GM04503 (cell line): ENCODE data around the gene IGF2BP2.

Experiments used
- DNase-seq: peaks from one replicate; pipeline ENCODE4 v3.0.0-alpha.2; 2012; ENCODE audit warnings: low read depth

IGF2BP2 gene

GRCh38 chr3:185732782-185733181 is 92.1 kb downstream of the IGF2BP2 start:
- peak; percentile 54 for DNase-seq

- DNase-seq = no peak
Observed at GRCh38 chr3:185730550-185730949, 94.3 kb downstream of the IGF2BP2 start.

GRCh38 chr3:185729337-185730055 is 95.3 kb downstream of the IGF2BP2 start:
- DNase-seq = peak; percentile 63

GRCh38 chr3:185728630-185729336 is 96.1 kb downstream of the IGF2BP2 start:
- no peak for DNase-seq

GRCh38 chr3:185727873-185728272 is 97.0 kb downstream of the IGF2BP2 start:
- no peak for DNase-seq

- DNase-seq = no peak
Observed at GRCh38 chr3:185726254-185726967, 98.4 kb downstream of the IGF2BP2 start.

GRCh38 chr3:185724761-185725160 is 100.1 kb downstream of the IGF2BP2 start:
- no peak for DNase-seq

- no peak for DNase-seq
Observed at GRCh38 chr3:185724251-185724650, 100.6 kb downstream of the IGF2BP2 start.

- no peak for DNase-seq
Observed at GRCh38 chr3:185722881-185723280, 102.0 kb downstream of the IGF2BP2 start.

- no peak for DNase-seq
Observed at GRCh38 chr3:185721970-185722369, 102.9 kb downstream of the IGF2BP2 start.

GRCh38 chr3:185720326-185720725 is 104.5 kb downstream of the IGF2BP2 start:
- no peak for DNase-seq

- no peak for DNase-seq
Observed at GRCh38 chr3:185718736-185719593, 105.9 kb downstream of the IGF2BP2 start.

- DNase-seq = no peak
Observed at GRCh38 chr3:185717627-185718402, 107.0 kb downstream of the IGF2BP2 start.

- peak; percentile 83 for DNase-seq
Observed at GRCh38 chr3:185717121-185717520, 107.7 kb downstream of the IGF2BP2 start.

GRCh38 chr3:185716436-185717108 is 108.3 kb downstream of the IGF2BP2 start:
- DNase-seq = no peak

- no peak for DNase-seq
Observed at GRCh38 chr3:185715091-185715490, 109.8 kb downstream of the IGF2BP2 start.

- DNase-seq = no peak
Observed at GRCh38 chr3:185714085-185714484, 110.8 kb downstream of the IGF2BP2 start.

GRCh38 chr3:185713015-185713414 is 111.8 kb downstream of the IGF2BP2 start:
- no peak for DNase-seq

GRCh38 chr3:185712337-185712736 is 112.5 kb downstream of the IGF2BP2 start:
- no peak for DNase-seq

GRCh38 chr3:185711255-185711870 is 113.5 kb downstream of the IGF2BP2 start:
- DNase-seq = no peak
